HL-60/S4 treated with phorbol 12-myristate 13-acetate at 8.2 ng/mL for 4 days and 3 days (cell line): ENCODE results near the gene XK.
"Not testable (repeated sequence)": the region's sequence is repeated elsewhere in the genome, so short reads cannot be mapped to it uniquely, and the experiment has no call there.

Experiments
- in situ Hi-C: fragments of 300-500 bp; cut with MboI; formaldehyde crosslinking; loops from 2 replicates; pipeline ENCODE4 v1.15.0; 2022; ENCODE audit warnings: low sequenced_read_pairs

XK gene

GRCh38 chrX:37752281-37752680 is 66.7 kb downstream of the XK start:
- in situ Hi-C loops = no loop called here

DNA sequence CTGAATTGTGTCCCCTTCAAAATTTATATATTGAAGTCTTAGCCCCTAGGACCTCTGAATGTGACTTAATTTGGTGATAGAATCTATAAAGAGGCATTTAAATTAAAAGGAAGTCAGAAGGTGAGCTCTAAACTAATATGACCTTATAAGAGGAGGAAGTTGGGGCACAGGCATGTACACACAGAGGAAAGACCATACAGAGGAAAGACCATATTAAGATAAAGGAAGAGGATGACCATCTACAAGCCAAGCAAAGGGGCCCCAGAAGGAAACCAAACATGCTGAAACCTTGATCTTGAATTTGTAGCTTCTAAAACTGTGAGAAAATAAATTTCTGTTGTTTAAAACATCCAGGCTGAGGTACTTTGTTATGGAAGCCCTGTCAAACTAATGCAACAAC is 67.3 kb downstream of the XK start:
- in situ Hi-C loops = no loop called here

GRCh38 chrX:37753384-37753783 is 67.8 kb downstream of the XK start:
- in situ Hi-C loops = no loop called here

- in situ Hi-C loops = no loop called here
Observed at GRCh38 chrX:37754516-37754915, 68.9 kb downstream of the XK start.

- in situ Hi-C loops = no loop called here
Observed at GRCh38 chrX:37755025-37755424, 69.4 kb downstream of the XK start.

DNA sequence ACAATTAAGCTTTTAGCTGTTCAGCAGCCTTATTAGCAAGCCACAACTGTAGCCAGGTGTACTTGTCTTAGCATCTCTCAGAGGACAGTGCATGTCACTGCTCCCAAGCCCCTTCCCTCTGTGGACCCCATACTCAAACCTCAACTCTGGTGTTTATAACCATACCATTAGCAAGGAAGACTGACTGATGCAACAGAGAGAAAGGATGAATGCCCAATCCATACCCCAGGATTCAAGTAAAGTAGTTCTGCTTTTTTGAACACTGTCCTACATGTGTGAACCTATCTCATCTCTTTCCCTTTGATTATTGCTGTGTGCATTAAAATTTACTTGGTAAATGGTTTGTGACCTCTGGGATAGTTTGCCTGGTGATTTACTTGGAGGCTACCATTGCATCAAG is 71.5 kb downstream of the XK start:
- in situ Hi-C loops = no loop called here

GRCh38 chrX:37759351-37759750 is 73.8 kb downstream of the XK start:
- in situ Hi-C loops = no loop called here

DNA sequence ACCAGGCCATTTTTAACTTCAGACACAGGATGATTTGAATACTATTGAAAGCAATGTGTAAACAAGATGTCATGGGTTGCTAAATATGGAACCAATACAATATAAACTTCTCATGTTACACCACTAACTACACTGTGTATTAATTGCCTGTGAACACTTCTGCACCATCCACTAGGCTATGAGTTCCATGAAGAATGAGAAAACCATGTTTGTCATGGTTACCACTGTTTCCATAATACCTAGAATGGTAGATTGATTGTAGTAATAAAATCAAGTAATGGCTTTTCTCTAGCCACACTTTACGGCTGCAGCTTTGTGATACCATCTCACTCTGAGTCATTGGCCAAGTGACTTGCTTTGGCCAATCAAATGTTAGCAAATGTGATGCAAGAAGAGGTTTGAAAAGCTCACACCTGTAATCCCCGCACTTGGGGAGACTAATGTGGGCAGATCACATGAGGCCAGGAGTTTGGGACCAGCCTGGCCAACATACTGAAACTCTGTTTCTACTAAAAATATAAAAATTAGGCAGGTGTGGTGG is 74.4 kb downstream of the XK start:
- in situ Hi-C loops = no loop called here

DNA sequence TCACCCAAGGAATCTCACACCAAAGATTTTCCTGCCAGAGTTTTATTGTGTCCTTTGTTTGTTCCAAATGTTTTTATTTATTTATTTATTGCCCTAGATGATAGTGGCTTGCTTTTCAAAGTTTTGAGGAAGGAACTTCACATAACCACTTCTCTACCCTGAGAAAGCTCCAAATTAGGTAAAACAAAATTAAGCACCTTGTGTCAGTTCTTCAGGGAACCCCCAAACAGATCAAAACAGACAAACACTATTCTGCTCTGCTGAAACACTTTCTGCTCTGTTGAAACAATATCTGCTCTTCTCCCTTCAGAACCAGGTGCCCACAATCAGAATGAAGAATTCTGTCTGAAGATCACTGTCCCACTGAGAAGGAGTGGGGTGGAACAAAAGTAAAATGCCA is 77.8 kb downstream of the XK start:
- in situ Hi-C loops = no loop called here

- in situ Hi-C loops = no loop called here
Observed at GRCh38 chrX:37765507-37765906, 79.9 kb downstream of the XK start.

DNA sequence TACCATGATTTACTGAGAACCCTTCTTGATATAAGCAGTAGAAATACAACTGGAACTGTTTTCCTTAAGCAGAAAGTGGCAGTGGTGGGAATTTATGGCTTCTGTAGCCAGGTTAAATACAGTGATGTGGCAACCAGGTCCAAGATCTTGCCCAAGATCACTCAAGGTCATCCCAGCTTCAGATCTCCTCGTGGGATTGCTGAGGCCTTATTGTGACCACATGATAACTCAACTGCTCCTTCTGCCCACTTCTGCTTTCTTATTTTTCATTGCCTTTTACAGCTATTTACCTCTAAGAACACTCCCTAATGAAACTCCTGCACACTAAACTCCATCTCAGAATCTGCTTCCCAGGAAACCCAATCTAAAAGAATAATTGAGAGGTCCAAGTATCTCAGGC is 81.8 kb downstream of the XK start:
- in situ Hi-C loops = no loop called here

DNA sequence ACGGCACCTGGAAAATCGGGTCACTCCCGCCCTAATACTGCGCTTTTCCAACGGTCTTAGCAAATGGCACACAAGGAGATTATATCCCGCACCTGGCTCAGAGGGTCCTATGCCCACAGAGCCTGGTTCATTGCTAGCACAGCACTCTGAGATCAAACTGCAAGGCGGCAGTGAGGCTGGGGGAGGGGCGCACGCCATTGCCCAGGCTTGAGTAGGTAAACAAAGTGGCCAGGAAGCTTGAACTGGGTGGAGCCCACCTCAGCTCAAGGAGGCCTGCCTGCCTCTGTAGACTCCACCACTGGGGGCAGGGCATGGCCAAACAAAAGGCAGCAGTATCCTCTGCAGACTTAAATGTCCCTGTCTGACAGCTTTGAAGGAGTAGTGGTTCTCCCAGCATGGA is 83.3 kb downstream of the XK start:
- in situ Hi-C loops = not testable (repeated sequence)

DNA sequence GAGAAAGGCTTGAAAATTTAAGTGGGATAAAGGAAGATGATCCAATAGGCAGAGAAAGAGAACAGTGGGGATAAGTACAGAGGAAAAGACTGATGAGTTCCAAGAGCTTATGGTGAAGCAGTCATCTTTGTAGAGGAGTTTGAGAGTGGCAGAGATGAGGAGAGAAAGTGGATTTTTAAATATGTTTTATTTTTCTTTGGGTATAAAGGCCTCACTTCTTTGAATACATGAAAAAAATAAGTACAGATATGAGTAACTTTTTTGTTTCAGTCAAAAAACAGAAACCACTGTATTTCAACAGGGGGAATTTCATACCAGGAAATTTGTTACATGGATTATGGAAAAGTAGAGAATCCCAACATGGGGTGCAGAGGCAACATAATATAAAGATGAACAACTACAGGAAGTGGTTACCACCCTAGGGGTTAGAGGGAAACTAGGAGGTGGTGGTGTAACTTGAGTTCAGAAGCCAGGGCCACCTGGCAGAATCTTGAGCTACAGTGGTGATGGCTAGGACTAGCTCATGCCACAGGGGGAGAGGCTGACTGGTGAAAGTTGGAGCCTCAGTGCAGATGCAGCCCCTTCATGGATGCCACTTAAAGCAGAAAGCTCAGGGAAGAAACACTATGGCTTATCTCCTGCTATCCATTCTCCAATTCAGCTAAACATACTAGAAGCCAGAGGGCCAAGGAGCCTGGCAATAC is 90.8 kb downstream of the XK start:
- in situ Hi-C loops = no loop called here

- in situ Hi-C loops = no loop called here
Observed at GRCh38 chrX:37776987-37777325, 91.4 kb downstream of the XK start.

DNA sequence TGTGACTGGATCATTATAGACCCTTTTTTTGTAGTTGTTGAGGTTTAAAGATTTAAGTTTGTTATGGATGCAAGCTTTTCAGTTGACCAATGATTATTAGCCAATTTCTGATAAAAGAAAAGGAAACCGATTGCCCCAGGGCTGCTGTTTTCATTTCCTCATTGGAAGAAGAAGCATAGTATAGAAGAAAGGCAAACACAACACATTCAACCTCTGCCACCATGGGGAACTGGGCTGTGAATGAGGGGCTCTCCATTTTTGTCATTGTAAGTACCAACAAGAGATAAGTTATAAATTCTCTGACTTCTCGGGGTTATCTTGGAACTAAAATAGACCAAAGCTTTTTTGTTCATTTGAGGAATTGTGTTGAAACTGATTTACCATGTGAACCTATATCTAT is 94.3 kb downstream of the XK start, which contains the start of gene CYBB:
Gene CYBB (plus strand): TSS at position 203 of the 400 bp plus-strand sequence. CDS start 19 bp downstream, at position 222.
- in situ Hi-C loops = no loop called here

- in situ Hi-C loops = no loop called here
Observed at GRCh38 chrX:37781081-37781480, 95.5 kb downstream of the XK start.
